ENCODE data around the gene METTL13. TPM values are rescaled to one million over a fixed set of nuclear protein-coding genes. Genes with fewer than 3 reads are reported as not detected.

The METTL13 gene
- total and polyA plus RNA-seq, 9 of the 15 experiments (the other 6 are each of a cell fraction or from before 2014, with no cell fraction given) = 18.9 to 78.9 (median 54.9) TPM

GRCh38 chr1:171741872-171742576 lies 39.4 kb upstream of the METTL13 start, which contains the start of gene VAMP4 (continued):
- TF ChIP-seq ARID4B (CRISPR knock-in tag; IDR thresholded peaks at IDR 0.05) = peak; percentile 75; the same call in 1 of the 2 replicates
- TF ChIP-seq TBP (optimal IDR thresholded peaks at IDR 0.05; ENCODE audit: low read depth, low read length) = peak; percentile 83
- no peak for TF ChIP-seq SIRT6 (IDR thresholded peaks at IDR 0.05; ENCODE audit: low read depth, low read length)
- TF ChIP-seq COPS2 (conservative IDR thresholded peaks at IDR 0.05) = no peak
- peak; percentile 72; the same call in 1 of the 2 replicates for TF ChIP-seq GATAD2A (IDR thresholded peaks at IDR 0.05)
- TF ChIP-seq MYBL2 (IDR thresholded peaks at IDR 0.05; ENCODE audit: low read depth) = no peak
- TF ChIP-seq MYBL2 (CRISPR knock-in tag; IDR thresholded peaks at IDR 0.05; ENCODE audit: borderline replicate concordance) = no peak
- TF ChIP-seq ZBTB8A (IDR thresholded peaks at IDR 0.05; ENCODE audit: partially characterized antibody) = no peak
- TF ChIP-seq ZNF175 (CRISPR knock-in tag; IDR thresholded peaks at IDR 0.05; ENCODE audit: low read depth) = 0 out of 2 replicates have a peak, but pooled peaks have one; percentile 33
- TF ChIP-seq FOXK2 (conservative IDR thresholded peaks at IDR 0.05 in 1 of 2, IDR thresholded peaks at IDR 0.05 in 1 of 2; ENCODE audit: low read depth in 2 of 2) = peak; percentile 43 to 68; a peak in 2 of 4 replicates
- TF ChIP-seq, protein P1, sequence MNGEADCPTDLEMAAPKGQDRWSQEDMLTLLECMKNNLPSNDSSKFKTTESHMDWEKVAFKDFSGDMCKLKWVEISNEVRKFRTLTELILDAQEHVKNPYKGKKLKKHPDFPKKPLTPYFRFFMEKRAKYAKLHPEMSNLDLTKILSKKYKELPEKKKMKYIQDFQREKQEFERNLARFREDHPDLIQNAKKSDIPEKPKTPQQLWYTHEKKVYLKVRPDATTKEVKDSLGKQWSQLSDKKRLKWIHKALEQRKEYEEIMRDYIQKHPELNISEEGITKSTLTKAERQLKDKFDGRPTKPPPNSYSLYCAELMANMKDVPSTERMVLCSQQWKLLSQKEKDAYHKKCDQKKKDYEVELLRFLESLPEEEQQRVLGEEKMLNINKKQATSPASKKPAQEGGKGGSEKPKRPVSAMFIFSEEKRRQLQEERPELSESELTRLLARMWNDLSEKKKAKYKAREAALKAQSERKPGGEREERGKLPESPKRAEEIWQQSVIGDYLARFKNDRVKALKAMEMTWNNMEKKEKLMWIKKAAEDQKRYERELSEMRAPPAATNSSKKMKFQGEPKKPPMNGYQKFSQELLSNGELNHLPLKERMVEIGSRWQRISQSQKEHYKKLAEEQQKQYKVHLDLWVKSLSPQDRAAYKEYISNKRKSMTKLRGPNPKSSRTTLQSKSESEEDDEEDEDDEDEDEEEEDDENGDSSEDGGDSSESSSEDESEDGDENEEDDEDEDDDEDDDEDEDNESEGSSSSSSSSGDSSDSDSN (IDR thresholded peaks at IDR 0.05; ENCODE audit: borderline replicate concordance in 1 of 2, low read depth in 2 of 2, low read length in 2 of 2) = peak; percentile 58 to 75; a peak in 2 of 4 replicates
- peak; percentile 47 for TF ChIP-seq SOX6 (IDR thresholded peaks at IDR 0.05)
- TF ChIP-seq FOXJ2 (tag; IDR thresholded peaks at IDR 0.05) = peak; percentile 66; the same call in 1 of the 2 replicates
- 0 out of 2 replicates have a peak, but pooled peaks have one; percentile 19 for TF ChIP-seq CBX5 (IDR thresholded peaks at IDR 0.05; ENCODE audit: borderline replicate concordance, low read depth)
- peak; percentile 40; the same call in 1 of the 2 replicates for TF ChIP-seq TRIM28 (IDR thresholded peaks at IDR 0.05)
- TF ChIP-seq EP300 (IDR thresholded peaks at IDR 0.05; ENCODE audit: low read length) = peak; percentile 61; the same call in 1 of the 2 replicates
- TF ChIP-seq ZNF165 (CRISPR knock-in tag; IDR thresholded peaks at IDR 0.05; ENCODE audit: borderline replicate concordance) = no peak
- TF ChIP-seq, protein P2, sequence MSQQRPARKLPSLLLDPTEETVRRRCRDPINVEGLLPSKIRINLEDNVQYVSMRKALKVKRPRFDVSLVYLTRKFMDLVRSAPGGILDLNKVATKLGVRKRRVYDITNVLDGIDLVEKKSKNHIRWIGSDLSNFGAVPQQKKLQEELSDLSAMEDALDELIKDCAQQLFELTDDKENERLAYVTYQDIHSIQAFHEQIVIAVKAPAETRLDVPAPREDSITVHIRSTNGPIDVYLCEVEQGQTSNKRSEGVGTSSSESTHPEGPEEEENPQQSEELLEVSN (IDR thresholded peaks at IDR 0.05; ENCODE audit: borderline replicate concordance in 1 of 2, extremely low read depth in 1 of 2, insufficient read depth in 1 of 2, insufficient read length in 1 of 2, low read depth in 1 of 2, low read length in 1 of 2, poor library complexity in 1 of 2, severe bottlenecking in 1 of 2) = peak in 1 of 2 experiments; percentile 7
- TF ChIP-seq ZNF12 (CRISPR knock-in tag; IDR thresholded peaks at IDR 0.05) = 0 out of 2 replicates have a peak, but pooled peaks have one; percentile 43
